Measurements from ENCODE around the gene PEX5L. TPM values are rescaled to one million over a fixed set of nuclear protein-coding genes. Genes with fewer than 3 reads are reported as not detected.

Gene PEX5L
- total and polyA plus RNA-seq, 10 of the 15 experiments (the other 5 are each of a cell fraction or from before 2014, with no cell fraction given): 0.11 to 17.0 (median 0.50) TPM

DNA sequence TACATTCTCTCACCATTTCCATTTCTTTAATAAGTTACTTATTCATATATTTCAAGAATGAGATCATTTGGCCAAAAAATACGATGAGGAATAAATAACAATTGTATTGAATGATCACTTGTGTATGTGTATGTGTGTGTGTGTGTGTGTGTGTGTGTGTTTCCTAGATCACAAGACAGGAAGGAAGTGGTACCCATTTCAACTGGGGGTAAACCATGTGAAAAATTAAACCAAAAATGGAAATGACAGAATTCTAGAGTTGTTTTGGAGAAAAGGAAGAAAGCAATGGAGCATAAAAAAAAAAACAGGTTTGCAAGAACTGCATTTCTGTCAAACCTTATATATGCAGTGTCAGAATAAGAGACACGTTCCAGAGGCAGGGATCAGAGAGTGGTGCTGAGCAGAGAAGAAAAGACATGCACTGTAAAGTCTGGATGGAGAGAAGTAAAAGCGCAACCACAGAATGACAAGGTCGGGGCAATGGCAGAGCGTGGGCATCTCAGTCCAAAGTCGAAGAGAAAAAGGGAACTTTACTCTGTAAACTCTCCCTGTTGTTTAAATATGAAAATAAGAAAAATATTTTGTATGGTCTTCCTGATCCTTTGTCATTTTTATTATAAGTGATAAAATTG is 75.5 kb downstream of the PEX5L start (continued):
- TF ChIP-seq, protein P1, sequence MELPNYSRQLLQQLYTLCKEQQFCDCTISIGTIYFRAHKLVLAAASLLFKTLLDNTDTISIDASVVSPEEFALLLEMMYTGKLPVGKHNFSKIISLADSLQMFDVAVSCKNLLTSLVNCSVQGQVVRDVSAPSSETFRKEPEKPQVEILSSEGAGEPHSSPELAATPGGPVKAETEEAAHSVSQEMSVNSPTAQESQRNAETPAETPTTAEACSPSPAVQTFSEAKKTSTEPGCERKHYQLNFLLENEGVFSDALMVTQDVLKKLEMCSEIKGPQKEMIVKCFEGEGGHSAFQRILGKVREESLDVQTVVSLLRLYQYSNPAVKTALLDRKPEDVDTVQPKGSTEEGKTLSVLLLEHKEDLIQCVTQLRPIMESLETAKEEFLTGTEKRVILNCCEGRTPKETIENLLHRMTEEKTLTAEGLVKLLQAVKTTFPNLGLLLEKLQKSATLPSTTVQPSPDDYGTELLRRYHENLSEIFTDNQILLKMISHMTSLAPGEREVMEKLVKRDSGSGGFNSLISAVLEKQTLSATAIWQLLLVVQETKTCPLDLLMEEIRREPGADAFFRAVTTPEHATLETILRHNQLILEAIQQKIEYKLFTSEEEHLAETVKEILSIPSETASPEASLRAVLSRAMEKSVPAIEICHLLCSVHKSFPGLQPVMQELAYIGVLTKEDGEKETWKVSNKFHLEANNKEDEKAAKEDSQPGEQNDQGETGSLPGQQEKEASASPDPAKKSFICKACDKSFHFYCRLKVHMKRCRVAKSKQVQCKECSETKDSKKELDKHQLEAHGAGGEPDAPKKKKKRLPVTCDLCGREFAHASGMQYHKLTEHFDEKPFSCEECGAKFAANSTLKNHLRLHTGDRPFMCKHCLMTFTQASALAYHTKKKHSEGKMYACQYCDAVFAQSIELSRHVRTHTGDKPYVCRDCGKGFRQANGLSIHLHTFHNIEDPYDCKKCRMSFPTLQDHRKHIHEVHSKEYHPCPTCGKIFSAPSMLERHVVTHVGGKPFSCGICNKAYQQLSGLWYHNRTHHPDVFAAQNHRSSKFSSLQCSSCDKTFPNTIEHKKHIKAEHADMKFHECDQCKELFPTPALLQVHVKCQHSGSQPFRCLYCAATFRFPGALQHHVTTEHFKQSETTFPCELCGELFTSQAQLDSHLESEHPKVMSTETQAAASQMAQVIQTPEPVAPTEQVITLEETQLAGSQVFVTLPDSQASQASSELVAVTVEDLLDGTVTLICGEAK (IDR thresholded peaks at IDR 0.05; ENCODE audit: borderline replicate concordance): no peak; the same call in 1 of the 2 replicates
- TF ChIP-seq EED (IDR thresholded peaks at IDR 0.05; ENCODE audit: low read depth) (no peak), POLR2AphosphoS5 (IDR thresholded peaks at IDR 0.05; ENCODE audit: low read length) (no peak), FOS (IDR thresholded peaks at IDR 0.05; ENCODE audit: borderline replicate concordance, extremely low read depth, insufficient read length) (no peak), KAT2A (conservative IDR thresholded peaks at IDR 0.05; ENCODE audit: control insufficient read depth, low read depth, low read length) (no peak), TCF7 (IDR thresholded peaks at IDR 0.05; ENCODE audit: borderline replicate concordance) (no peak), BMI1 (IDR thresholded peaks at IDR 0.05; ENCODE audit: borderline replicate concordance) (no peak), BACH1 (IDR thresholded peaks at IDR 0.05; ENCODE audit: borderline replicate concordance) (no peak), MTA2 (IDR thresholded peaks at IDR 0.05; ENCODE audit: low read depth) (peak; percentile 62), TARDBP (IDR thresholded peaks at IDR 0.05; ENCODE audit: borderline replicate concordance) (no peak), BRCA1 (IDR thresholded peaks at IDR 0.05; ENCODE audit: low read depth, low read length) (no peak), CBX5 (IDR thresholded peaks at IDR 0.05; ENCODE audit: low read depth) (peak; percentile 24; the same call in 1 of the 2 replicates)
- TF ChIP-seq, protein P2, sequence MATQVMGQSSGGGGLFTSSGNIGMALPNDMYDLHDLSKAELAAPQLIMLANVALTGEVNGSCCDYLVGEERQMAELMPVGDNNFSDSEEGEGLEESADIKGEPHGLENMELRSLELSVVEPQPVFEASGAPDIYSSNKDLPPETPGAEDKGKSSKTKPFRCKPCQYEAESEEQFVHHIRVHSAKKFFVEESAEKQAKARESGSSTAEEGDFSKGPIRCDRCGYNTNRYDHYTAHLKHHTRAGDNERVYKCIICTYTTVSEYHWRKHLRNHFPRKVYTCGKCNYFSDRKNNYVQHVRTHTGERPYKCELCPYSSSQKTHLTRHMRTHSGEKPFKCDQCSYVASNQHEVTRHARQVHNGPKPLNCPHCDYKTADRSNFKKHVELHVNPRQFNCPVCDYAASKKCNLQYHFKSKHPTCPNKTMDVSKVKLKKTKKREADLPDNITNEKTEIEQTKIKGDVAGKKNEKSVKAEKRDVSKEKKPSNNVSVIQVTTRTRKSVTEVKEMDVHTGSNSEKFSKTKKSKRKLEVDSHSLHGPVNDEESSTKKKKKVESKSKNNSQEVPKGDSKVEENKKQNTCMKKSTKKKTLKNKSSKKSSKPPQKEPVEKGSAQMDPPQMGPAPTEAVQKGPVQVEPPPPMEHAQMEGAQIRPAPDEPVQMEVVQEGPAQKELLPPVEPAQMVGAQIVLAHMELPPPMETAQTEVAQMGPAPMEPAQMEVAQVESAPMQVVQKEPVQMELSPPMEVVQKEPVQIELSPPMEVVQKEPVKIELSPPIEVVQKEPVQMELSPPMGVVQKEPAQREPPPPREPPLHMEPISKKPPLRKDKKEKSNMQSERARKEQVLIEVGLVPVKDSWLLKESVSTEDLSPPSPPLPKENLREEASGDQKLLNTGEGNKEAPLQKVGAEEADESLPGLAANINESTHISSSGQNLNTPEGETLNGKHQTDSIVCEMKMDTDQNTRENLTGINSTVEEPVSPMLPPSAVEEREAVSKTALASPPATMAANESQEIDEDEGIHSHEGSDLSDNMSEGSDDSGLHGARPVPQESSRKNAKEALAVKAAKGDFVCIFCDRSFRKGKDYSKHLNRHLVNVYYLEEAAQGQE (IDR thresholded peaks at IDR 0.05; ENCODE audit: low read depth, low read length): no peak
- TF ChIP-seq, protein P3, sequence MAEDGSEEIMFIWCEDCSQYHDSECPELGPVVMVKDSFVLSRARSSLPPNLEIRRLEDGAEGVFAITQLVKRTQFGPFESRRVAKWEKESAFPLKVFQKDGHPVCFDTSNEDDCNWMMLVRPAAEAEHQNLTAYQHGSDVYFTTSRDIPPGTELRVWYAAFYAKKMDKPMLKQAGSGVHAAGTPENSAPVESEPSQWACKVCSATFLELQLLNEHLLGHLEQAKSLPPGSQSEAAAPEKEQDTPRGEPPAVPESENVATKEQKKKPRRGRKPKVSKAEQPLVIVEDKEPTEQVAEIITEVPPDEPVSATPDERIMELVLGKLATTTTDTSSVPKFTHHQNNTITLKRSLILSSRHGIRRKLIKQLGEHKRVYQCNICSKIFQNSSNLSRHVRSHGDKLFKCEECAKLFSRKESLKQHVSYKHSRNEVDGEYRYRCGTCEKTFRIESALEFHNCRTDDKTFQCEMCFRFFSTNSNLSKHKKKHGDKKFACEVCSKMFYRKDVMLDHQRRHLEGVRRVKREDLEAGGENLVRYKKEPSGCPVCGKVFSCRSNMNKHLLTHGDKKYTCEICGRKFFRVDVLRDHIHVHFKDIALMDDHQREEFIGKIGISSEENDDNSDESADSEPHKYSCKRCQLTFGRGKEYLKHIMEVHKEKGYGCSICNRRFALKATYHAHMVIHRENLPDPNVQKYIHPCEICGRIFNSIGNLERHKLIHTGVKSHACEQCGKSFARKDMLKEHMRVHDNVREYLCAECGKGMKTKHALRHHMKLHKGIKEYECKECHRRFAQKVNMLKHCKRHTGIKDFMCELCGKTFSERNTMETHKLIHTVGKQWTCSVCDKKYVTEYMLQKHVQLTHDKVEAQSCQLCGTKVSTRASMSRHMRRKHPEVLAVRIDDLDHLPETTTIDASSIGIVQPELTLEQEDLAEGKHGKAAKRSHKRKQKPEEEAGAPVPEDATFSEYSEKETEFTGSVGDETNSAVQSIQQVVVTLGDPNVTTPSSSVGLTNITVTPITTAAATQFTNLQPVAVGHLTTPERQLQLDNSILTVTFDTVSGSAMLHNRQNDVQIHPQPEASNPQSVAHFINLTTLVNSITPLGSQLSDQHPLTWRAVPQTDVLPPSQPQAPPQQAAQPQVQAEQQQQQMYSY (CRISPR knock-in tag; IDR thresholded peaks at IDR 0.05): no peak
- TF ChIP-seq, protein P4, sequence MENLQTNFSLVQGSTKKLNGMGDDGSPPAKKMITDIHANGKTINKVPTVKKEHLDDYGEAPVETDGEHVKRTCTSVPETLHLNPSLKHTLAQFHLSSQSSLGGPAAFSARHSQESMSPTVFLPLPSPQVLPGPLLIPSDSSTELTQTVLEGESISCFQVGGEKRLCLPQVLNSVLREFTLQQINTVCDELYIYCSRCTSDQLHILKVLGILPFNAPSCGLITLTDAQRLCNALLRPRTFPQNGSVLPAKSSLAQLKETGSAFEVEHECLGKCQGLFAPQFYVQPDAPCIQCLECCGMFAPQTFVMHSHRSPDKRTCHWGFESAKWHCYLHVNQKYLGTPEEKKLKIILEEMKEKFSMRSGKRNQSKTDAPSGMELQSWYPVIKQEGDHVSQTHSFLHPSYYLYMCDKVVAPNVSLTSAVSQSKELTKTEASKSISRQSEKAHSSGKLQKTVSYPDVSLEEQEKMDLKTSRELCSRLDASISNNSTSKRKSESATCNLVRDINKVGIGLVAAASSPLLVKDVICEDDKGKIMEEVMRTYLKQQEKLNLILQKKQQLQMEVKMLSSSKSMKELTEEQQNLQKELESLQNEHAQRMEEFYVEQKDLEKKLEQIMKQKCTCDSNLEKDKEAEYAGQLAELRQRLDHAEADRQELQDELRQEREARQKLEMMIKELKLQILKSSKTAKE (IDR thresholded peaks at IDR 0.05; ENCODE audit: low read depth, poor library complexity, severe bottlenecking): no peak
